ENCODE measurements around the gene TLX2.

TLX2 gene

GRCh38 chr2:74513605-74514367, 464 bp upstream of the TLX2 start:
- no peak for DNase-seq (ENCODE audit: extremely low read depth, low read depth)
- TF ChIP-seq, protein P1, sequence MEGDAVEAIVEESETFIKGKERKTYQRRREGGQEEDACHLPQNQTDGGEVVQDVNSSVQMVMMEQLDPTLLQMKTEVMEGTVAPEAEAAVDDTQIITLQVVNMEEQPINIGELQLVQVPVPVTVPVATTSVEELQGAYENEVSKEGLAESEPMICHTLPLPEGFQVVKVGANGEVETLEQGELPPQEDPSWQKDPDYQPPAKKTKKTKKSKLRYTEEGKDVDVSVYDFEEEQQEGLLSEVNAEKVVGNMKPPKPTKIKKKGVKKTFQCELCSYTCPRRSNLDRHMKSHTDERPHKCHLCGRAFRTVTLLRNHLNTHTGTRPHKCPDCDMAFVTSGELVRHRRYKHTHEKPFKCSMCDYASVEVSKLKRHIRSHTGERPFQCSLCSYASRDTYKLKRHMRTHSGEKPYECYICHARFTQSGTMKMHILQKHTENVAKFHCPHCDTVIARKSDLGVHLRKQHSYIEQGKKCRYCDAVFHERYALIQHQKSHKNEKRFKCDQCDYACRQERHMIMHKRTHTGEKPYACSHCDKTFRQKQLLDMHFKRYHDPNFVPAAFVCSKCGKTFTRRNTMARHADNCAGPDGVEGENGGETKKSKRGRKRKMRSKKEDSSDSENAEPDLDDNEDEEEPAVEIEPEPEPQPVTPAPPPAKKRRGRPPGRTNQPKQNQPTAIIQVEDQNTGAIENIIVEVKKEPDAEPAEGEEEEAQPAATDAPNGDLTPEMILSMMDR (IDR thresholded peaks at IDR 0.05; ENCODE audit: low read depth, low read length, missing control alignments): no peak
- H3K4me3 ChIP-seq (replicated peaks; ENCODE audit: low read depth, low read length): no peak overlapping the region

DNA sequence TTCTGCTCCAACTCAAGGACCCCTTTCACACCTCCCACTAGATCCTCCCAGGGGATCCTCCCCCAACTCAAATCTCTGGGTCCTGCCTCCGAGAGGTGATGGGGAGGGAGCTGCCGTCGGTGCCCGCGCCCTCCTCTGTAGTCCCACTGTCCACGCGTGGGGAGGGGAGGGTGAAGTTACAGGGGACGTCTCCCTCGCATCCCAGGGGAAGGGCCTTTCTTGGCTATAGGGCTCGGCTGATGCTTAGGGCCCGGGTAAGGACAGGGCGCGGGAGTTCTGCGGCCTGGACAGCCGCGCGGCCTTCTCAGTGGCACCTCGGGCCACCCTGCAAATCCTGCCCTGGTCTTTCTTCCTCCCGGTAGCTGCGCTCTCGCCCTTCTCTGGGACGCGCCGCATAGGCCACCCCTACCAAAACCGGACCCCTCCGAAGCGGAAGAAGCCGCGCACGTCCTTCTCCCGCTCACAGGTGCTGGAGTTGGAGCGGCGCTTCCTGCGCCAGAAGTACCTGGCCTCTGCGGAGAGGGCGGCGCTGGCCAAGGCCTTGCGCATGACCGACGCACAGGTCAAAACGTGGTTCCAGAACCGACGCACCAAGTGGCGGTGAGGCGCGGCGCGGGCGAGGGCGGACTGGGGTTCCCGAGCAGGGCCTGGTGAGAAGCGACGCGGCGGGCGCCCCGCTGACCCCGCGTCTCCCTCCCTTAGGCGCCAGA, 1.2 kb downstream of the TLX2 start:
- TF ChIP-seq, protein P1 (IDR thresholded peaks at IDR 0.05; ENCODE audit: low read depth, low read length, missing control alignments): no peak
- no peak for DNase-seq (ENCODE audit: extremely low read depth, low read depth)
- H3K4me3 ChIP-seq (replicated peaks; ENCODE audit: low read depth, low read length): no peak overlapping the region

DNA sequence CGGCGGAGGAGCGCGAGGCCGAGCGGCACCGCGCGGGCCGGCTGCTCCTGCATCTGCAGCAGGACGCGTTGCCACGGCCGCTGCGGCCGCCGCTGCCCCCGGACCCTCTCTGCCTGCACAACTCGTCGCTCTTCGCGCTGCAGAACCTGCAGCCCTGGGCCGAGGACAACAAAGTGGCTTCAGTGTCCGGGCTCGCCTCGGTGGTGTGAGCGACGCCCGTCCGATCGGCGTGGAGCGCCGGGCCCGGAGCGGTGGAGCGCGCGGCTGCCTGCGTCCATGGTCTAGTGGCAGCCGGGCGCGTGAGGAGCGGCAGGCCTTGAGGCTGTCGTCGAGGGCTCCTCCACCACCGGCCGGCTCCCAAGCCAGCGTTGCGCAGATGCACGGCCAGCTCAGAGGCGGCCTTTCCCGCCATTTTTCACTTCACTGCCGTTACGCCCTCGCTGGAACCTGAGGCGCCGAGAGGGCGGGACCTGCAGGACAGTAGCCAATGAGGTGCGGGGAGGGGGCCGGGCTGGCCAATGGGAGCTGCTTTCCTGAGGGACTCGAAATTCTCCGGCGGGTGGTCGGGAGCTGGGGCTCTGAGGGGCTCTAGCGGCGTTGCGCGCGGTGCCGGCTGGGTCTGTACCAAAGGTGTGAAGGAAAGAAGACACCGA, 1.9 kb downstream of the TLX2 start:
- no peak overlapping the region for H3K4me3 ChIP-seq (replicated peaks; ENCODE audit: low read depth, low read length)
- TF ChIP-seq, protein P1 (IDR thresholded peaks at IDR 0.05; ENCODE audit: low read depth, low read length, missing control alignments): no peak

GRCh38 chr2:74516650-74517049, 2.4 kb downstream of the TLX2 start:
- H3K4me3 ChIP-seq (replicated peaks; ENCODE audit: low read depth, low read length): no peak overlapping the region
- no peak for DNase-seq (ENCODE audit: extremely low read depth, low read depth)
- TF ChIP-seq, protein P1 (IDR thresholded peaks at IDR 0.05; ENCODE audit: low read depth, low read length, missing control alignments): no peak

More for the DNA sequence above, 1.9 kb downstream of the TLX2 start:
- no peak for DNase-seq (ENCODE audit: extremely low read depth, low read depth)

DNA sequence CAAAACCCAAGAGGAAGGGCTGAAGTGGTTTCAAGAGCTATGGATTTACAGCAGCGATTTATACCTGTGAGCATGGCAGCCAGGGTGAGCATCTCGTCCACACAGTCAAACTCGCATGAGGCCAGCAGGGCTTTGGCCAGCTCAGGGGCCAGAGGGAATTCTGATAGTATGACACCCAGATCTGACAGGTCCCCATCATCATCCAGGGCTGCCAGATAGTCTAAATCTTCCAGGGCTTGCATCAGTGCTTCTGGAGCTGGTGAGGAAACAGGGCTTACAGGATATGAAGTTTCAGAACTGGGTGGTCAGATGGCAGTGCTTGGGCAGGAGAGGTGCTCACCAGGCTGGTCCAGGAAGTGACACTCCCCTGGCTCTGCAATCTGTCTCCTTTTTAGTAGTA, 8.3 kb downstream of the TLX2 start:
- H3K4me3 ChIP-seq (replicated peaks; ENCODE audit: low read depth, low read length): no peak overlapping the region
- DNase-seq (ENCODE audit: extremely low read depth, low read depth): no peak
- TF ChIP-seq, protein P1 (IDR thresholded peaks at IDR 0.05; ENCODE audit: low read depth, low read length, missing control alignments): no peak

GRCh38 chr2:74524005-74524404, 9.8 kb downstream of the TLX2 start:
- DNase-seq (ENCODE audit: extremely low read depth, low read depth): no peak
- TF ChIP-seq, protein P1 (IDR thresholded peaks at IDR 0.05; ENCODE audit: low read depth, low read length, missing control alignments): no peak
- no peak overlapping the region for H3K4me3 ChIP-seq (replicated peaks; ENCODE audit: low read depth, low read length)
